NT2/D1 (cell line): Measurements from ENCODE around the gene LRRC73.

Experiments used
- DNase-seq: peaks from one replicate; pipeline ENCODE4 v3.0.0-alpha.2; 2011; ENCODE audit warnings: low read depth, low spot score
- H3K27me3 ChIP-seq: 2 replicates; pipeline ENCODE4 v1.6.0; 2011; ENCODE audit warnings: mild to moderate bottlenecking; ENCODE audit not compliant: insufficient read length, insufficient read depth
- H3K36me3 ChIP-seq: 2 replicates; pipeline ENCODE4 v1.6.1; 2011; ENCODE audit warnings: mild to moderate bottlenecking, low read length, mixed read lengths; ENCODE audit not compliant: insufficient read depth, insufficient read length
- H3K4me1 ChIP-seq: 2 replicates; pipeline ENCODE4 v1.5.1; 2011; ENCODE audit not compliant: insufficient read depth, insufficient read length
- H3K4me3 ChIP-seq: 2 replicates; pipeline ENCODE4 v1.5.1; 2011; ENCODE audit warnings: low read depth; ENCODE audit not compliant: insufficient read length
- H3K9ac ChIP-seq: 2 replicates; pipeline ENCODE4 v1.6.0; 2011; ENCODE audit warnings: low read depth; ENCODE audit not compliant: insufficient read length
- H3K9me3 ChIP-seq: 2 replicates; pipeline ENCODE4 v1.5.1; 2011; ENCODE audit warnings: mild to moderate bottlenecking, low read length; ENCODE audit not compliant: insufficient read depth
- SUZ12 ChIP-seq: IDR thresholded peaks from 2 replicates; pipeline ENCODE4 v1.6.1; 2011; ENCODE audit not compliant: insufficient read length, insufficient read depth; ENCODE audit errors: extremely low read depth
- YY1 ChIP-seq: IDR thresholded peaks from 2 replicates; pipeline ENCODE4 v1.6.1; 2011; ENCODE audit not compliant: insufficient read length, insufficient read depth
- ZNF274 ChIP-seq: IDR thresholded peaks from 2 replicates; pipeline ENCODE4 v1.6.1; 2011; ENCODE audit warnings: mild to moderate bottlenecking, low read depth, low read length

Gene LRRC73

GRCh38 chr6:43488667-43489276 lies 21.4 kb downstream of the LRRC73 start:
- Histone ChIP-seq H3K27me3 (no peaks in the 10 kb centered on the region), H3K4me3 (no peak overlapping the region), H3K9me3 (no peaks in the 10 kb centered on the region), H3K9ac (no peak overlapping the region), H3K36me3 (peaks cover 22% of the 10 kb centered on the region), H3K4me1 (peaks cover 11% of the 10 kb centered on the region)
- DNase-seq, result no peak
- no peak for TF ChIP-seq YY1
- TF ChIP-seq SUZ12, result no peak
- no peak for TF ChIP-seq ZNF274

GRCh38 chr6:43481591-43482236 lies 28.4 kb downstream of the LRRC73 start:
- TF ChIP-seq YY1 (no peak), SUZ12 (no peak), ZNF274 (no peak)
- no peak for DNase-seq
- Histone ChIP-seq H3K4me1 (peaks cover 8% of the 10 kb centered on the region), H3K9me3 (no peaks in the 10 kb centered on the region), H3K9ac (no peak overlapping the region), H3K27me3 (no peaks in the 10 kb centered on the region), H3K4me3 (no peak overlapping the region), H3K36me3 (peaks cover 24% of the 10 kb centered on the region)

GRCh38 chr6:43481075-43481474 lies 29.1 kb downstream of the LRRC73 start:
- H3K9ac ChIP-seq, result no peak overlapping the region
- H3K36me3 ChIP-seq, result peaks cover 22% of the 10 kb centered on the region
- TF ChIP-seq SUZ12 (no peak), ZNF274 (no peak), YY1 (no peak)
- no peaks in the 10 kb centered on the region for H3K27me3 ChIP-seq
- no peak overlapping the region for H3K4me3 ChIP-seq
- no peaks in the 10 kb centered on the region for H3K9me3 ChIP-seq
- DNase-seq, result no peak
- peaks cover 8% of the 10 kb centered on the region for H3K4me1 ChIP-seq

GRCh38 chr6:43478008-43478372 lies 32.2 kb downstream of the LRRC73 start:
- peaks cover 14% of the 10 kb centered on the region for H3K36me3 ChIP-seq
- H3K9me3 ChIP-seq, result no peaks in the 10 kb centered on the region
- peak overlapping the region; percentile 51 for H3K4me3 ChIP-seq
- no peaks in the 10 kb centered on the region for H3K27me3 ChIP-seq
- TF ChIP-seq YY1 (no peak), SUZ12 (no peak), ZNF274 (no peak)
- H3K9ac ChIP-seq, result peak overlapping the region; percentile 87
- DNase-seq, result no peak
- H3K4me1 ChIP-seq, result peaks cover 8% of the 10 kb centered on the region

- TF ChIP-seq SUZ12 (no peak), YY1 (peak; percentile 70), ZNF274 (no peak)
- peak; percentile 63 for DNase-seq
- peaks cover 8% of the 10 kb centered on the region for H3K4me1 ChIP-seq
- H3K9me3 ChIP-seq, result no peaks in the 10 kb centered on the region
- H3K27me3 ChIP-seq, result no peaks in the 10 kb centered on the region
- H3K36me3 ChIP-seq, result peaks cover 13% of the 10 kb centered on the region
- peak within 1 kb of the TSS; percentile 87 for H3K9ac ChIP-seq
- peak within 1 kb of the TSS; percentile 51 for H3K4me3 ChIP-seq
Observed at GRCh38 chr6:43477235-43478007, 32.7 kb downstream of the LRRC73 start, which contains the start of gene TJAP1. Gene TJAP1, plus strand, starts transcription at chr6:43477570. Its CDS starts 21,432 bp downstream, at chr6:43499002.

GRCh38 chr6:43476746-43477145 lies 33.4 kb downstream of the LRRC73 start:
- Histone ChIP-seq H3K9ac (peak overlapping the region; percentile 39), H3K4me3 (no peak overlapping the region), H3K4me1 (peaks cover 8% of the 10 kb centered on the region), H3K9me3 (no peaks in the 10 kb centered on the region), H3K27me3 (no peaks in the 10 kb centered on the region), H3K36me3 (peaks cover 11% of the 10 kb centered on the region)
- no peak for TF ChIP-seq SUZ12
- TF ChIP-seq ZNF274, result no peak
- TF ChIP-seq YY1, result no peak
- DNase-seq, result no peak

GRCh38 chr6:43475516-43475915 lies 34.6 kb downstream of the LRRC73 start:
- Histone ChIP-seq H3K9ac (peak overlapping the region; percentile 8), H3K4me3 (no peak overlapping the region), H3K9me3 (no peaks in the 10 kb centered on the region), H3K27me3 (no peaks in the 10 kb centered on the region), H3K36me3 (peaks cover 11% of the 10 kb centered on the region), H3K4me1 (peaks cover 8% of the 10 kb centered on the region)
- TF ChIP-seq YY1 (no peak), ZNF274 (no peak), SUZ12 (no peak)
- no peak for DNase-seq
